T follicular helper cell (primary cell): ENCODE results near the gene OBP2A.
"Not testable (repeated sequence)": the region's sequence is repeated elsewhere in the genome, so short reads cannot be mapped to it uniquely, and the experiment has no call there.

Experiments
- DNase-seq: peaks from one replicate; pipeline ENCODE4 v3.0.0-alpha.2; 2020; ENCODE audit warnings: low read depth
- total RNA-seq, 2 experiments: gene quantifications; one replicate each; lab custom pipeline; 2026; lab: John Stamatoyannopoulos, UW

OBP2A gene, protein sequence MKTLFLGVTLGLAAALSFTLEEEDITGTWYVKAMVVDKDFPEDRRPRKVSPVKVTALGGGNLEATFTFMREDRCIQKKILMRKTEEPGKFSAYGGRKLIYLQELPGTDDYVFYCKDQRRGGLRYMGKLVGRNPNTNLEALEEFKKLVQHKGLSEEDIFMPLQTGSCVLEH
- total RNA-seq = 0 reads per million in 2 experiments

DNA sequence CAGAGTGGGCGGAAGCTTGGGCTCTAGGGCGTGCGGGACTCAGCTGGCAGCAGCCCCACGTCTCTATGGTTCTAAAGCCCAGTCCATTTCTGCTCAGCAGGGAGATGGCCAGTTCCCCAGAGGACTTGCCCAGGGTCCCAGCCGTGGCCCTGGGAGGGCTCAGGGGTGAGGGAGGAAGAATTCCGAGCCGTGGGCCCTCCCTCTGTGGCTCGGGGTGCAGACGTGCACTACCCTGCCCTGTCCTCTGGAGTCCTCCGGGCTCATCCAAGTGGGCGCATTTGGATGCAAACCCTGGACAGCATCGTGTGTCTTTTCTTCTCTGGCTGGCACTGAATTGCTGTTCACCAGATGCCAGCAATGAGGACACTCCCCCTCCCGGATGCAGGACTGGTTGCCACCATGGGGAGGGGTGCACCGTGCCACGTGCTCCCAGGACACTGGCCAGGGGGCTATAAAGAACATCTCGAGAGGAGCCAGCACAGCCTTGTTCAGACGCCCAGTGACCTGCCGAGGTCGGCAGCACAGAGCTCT, at the start of gene OBP2A:
Gene OBP2A, plus strand, starts transcription at position 481 of the 531 bp plus-strand sequence. CDS start 55 bp downstream, outside the sequence.
- DNase-seq = not testable (repeated sequence)

DNA sequence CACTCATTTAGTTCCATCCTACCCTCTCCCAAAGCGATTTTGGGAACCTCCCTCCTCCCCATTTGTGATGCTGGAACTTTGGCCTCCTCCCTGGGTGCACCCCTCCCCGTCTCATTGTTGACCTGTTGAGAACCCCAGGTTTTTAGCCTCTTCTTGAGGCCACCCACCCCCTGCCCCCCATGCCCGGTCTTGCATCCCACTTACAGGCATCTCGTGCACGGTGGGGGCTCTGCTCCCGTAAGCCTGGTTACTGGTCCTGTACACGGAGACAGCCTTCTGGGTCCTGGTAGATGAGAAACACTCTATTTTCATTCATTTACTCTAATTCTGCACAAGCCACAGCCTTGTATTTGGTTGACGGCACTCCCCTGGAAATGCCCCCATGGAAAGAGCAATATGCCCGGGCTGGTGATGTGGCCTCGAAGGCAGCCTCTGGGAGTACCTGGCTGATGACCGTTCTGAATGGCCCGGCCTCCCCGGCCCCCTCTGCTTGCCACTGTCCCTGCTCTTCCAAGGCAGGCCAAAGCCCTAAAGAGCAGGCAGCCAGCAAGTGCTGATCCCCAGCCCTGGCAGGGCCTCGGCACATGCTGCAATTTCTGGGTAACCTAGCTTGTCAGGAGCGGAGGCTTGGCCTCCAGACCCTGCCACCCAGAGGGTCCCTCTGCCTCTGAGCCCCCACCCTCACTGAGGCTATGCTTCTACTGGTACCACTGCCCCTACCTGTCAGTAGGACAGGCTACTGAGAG, 47.4 kb upstream of the OBP2A start:
- no peak for DNase-seq

DNA sequence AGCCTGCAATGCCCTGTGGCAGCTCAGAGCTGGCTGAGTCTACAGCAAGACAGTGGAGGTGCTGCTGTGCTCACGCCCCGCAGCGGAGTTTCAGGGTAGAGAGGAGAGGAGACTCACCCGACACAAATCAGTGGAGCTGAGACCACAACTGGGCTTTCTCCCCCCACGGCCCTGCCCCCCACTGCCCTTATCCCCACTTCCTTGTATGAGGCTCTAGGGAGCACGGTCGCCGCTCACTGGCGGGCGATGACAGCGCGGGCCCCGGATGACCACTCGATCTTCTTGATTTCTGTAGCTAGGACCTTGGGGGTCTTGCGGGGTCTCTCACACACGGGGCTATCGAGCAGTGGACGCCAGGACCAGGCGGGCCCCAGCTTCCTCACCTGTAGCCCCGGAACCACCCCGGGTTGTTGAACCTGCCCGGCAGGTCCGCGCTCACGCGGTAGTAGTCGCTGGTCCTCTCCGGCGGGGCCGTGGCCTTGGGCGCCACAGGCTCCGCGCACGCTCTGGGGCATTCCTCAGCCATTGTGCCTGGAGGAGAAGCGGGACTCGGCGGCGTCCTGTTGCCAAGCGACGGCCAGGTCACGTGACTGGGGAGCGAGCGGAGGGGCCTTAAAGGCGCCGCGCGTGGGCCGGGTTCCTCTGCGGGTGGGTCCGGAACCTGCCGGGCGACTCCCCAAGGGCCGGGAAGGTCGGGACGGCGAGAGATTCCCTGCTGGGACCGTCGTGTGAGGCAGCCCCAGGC, 46.4 kb upstream of the OBP2A start:
- DNase-seq = peak; percentile 88

DNA sequence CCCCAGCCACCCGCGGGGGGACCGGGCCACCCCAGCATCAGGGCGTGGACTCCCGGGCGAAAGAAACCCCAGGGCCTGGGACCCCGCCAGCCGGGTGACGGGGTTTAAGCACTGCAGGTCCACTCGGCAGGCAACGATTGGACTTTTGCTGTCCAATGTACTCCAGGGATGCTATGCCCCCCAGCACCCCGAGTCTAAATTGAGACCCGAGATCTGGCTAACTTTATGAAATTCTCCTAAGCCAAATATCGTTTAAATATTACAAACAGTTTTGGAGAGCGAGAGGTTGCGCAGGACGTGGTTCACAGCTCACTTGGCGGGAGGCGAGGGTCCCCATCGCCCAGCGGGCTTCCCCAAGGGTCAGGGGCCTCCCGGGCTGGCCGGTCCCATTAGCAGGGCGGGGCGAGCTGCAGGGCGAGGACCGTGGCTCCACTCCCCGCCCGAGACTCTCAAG, 45.8 kb upstream of the OBP2A start:
- no peak for DNase-seq

DNA sequence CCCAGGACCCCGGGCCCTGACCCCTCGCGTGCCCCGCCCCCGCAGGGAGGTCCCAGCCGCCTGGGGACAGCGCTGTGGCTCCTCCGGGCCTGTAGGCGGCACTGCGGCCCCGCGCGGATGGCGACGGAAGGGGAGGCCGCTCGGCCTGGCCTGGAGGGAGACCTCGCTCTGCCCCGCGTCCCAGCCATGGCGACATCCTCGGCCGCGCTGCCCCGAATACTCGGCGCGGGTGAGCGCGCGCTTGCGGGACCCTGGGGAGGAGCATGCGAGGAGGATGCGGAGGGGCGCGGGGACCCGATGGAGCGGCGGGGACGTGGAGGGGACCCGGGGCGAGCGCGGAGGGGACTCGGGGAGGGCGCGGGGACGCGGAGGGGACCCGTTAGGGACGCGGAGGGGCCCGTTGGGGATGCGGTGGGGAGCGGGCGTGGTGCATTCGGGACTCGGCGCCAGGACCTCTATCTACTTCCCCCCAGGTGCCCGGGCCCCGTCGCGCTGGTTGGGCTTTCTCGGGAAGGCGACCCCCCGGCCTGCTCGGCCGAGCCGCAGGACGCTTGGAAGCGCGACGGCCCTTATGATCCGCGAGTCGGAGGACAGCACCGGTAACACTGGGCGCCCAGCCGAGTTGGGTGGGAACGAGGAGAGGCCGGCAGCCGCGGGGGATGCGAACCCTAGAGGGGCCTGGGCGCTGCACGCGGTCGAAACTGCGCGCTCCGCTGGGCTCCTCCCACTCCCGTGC, 45.2 kb upstream of the OBP2A start, which contains the start of gene MRPS2:
Gene MRPS2, plus strand, starts transcription at position 158 of the 736 bp plus-strand sequence. Its CDS starts 29 bp downstream, at position 187.
- peak; percentile 69 for DNase-seq

DNA sequence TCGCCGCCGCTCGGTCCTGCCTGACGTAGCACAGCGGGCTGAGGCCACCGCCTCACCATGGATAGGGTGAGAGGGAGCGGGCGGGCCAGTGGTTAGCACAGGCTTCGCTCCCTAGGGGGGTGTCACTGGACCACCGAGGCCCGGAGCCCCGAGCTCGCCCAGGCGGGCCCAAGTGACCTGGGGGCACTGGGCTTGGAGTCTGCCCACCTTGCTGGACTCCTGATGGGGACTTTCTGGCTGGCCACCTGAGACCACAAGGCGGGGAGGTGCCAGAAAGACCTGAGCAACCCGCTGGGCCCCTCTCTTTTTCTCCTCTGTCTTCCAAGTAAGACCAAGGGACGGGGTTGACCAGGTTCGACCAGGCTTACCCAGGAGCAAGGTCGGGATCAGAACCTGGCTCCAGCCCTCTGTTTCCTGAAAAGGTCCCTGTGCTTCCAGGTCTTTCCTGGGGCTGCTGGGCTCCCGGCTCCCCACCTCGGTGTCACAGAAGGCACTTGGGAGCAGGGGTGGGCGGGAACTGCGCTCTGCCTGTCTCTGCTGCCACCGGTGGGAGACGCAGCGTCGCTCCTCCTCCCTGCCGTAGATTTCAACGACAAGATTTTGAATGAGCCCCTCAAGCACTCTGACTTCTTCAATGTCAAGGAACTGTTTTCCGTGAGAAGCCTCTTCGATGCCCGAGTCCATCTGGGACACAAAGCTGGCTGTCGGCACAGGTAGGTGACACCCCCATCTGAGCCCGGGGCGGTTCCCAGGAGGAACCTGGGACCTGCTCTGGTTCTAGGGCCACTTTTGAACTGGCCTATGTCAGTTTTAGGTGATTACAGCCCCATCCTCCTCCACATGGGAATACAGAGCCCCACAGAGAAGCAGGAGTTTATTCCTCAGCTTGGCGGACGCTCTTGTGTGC, 44.4 kb upstream of the OBP2A start:
- no peak for DNase-seq

DNA sequence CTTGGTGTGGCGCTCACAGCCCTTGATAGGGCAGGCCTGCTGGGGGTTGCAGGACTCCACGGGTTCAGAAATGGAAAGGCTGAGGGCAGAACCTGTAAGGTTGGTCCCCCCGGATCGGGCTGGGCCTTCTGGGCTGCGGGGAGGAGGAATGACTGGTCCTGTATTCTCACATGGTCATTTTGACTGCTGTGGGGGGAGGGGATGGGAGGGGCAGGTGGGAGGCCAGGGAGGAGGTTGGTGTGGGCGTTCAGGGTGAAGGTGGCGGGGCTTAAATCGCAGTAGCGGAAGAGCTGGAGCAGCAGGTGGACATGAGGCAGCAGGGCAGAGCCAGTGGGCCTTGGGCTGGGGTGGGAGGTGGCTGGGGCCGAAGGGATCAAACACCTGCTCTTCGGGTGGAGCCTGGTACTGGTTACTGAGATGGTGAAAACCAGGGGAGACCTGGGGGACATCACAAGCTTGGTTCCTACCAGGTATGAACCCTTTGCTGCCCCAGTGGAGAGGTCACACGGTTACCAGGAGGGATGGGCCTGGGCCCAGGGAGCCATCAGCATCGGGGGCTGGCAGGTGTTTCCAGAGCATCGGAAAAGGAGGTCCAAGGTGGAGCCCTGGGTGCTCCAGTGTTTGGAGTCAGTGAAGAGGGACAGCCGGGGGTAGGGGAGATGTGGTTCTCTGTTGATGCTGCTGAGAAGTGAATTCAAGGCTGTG, 43.6 kb upstream of the OBP2A start:
- no peak for DNase-seq

DNA sequence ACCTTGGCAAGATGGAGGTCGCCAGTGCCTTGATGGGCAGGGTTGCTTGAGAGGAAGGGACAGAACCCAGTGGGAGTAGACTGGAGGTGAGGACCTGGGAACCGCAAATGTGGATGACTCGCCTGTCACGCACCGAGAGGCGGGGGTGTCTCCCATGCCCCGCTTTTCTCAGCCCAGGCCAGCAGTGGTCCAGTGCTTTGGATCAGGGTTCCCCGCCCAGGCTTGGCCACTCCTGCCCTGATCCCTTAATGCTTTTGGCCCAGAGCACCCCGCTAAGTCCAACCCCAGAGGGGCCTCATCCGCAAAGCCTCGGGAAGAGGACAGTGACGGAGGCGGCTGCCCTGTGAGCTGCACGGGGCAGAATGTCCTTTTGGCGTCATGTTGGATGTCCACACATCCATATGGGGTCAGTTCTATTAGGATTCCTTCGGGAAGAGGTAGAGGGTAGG, 43.0 kb upstream of the OBP2A start:
- no peak for DNase-seq

DNA sequence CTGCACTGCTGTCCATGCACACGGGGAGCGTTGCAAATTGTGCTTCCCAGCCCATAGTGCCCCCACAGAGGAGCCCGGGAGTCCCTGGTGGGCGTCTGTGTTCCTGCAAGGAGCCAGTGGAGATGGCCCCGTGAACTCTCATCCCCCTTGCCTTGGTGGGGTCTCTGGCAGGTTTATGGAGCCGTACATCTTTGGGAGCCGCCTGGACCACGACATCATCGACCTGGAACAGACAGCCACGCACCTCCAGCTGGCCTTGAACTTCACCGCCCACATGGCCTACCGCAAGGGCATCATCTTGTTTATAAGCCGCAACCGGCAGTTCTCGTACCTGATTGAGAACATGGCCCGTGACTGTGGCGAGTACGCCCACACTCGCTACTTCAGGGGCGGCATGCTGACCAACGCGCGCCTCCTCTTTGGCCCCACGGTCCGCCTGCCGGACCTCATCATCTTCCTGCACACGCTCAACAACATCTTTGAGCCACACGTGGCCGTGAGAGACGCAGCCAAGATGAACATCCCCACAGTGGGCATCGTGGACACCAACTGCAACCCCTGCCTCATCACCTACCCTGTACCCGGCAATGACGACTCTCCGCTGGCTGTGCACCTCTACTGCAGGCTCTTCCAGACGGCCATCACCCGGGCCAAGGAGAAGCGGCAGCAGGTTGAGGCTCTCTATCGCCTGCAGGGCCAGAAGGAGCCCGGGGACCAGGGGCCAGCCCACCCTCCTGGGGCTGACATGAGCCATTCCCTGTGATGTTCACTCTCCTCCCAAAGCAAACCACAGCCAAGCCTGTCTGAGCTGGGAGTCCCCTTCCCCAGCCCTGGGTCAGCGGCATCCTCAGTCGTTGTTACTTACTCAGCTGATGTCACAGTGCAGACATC, 42.3 kb upstream of the OBP2A start:
- DNase-seq = no peak

DNA sequence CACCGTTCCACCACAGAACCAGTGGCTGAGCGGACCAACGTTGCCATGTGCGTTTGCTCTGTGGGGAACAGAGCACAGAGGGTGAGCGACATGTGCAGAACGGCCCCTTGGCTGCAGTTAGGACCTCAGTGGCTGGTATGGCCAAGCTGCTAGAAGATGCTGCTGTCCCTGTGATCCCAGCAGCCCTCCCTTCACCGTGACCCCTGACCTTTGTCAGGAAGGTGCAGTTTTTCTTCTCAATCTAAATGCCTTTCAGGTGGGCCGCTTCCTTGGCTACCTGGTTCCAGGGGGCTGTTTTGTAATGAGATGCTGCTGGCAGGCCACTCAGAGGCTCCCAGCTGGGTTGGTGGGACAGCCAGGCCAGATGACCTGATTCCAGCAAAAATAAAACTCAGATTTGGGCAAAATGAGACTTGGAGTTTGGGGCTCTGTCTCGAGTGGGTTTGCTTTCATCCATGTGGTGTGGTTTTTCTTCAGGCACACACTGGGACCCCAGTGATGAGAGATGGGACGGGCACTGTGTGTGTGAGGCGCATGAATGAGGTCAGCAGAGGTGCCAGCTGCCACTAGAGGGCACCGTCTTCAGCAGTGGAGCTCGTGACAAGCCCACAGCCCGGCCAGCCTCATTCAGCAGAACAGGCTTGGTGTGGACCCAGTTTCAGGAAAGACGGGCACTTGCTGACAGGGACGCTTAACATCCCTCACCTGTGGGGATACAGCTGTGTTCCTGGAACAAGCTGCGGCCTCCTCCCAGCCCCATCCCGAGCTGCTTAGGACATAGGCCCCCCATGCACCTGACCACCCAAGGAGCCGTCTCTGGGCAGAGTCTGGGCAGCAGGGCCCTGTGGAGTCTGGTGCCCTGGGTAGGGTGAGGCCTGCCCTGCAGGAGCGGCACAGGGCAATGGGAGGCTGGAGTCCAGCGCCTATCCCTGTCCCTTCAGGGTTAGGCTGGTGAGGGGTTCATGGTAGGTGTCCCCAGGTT, 41.4 kb upstream of the OBP2A start:
- peak; percentile 33 for DNase-seq

DNA sequence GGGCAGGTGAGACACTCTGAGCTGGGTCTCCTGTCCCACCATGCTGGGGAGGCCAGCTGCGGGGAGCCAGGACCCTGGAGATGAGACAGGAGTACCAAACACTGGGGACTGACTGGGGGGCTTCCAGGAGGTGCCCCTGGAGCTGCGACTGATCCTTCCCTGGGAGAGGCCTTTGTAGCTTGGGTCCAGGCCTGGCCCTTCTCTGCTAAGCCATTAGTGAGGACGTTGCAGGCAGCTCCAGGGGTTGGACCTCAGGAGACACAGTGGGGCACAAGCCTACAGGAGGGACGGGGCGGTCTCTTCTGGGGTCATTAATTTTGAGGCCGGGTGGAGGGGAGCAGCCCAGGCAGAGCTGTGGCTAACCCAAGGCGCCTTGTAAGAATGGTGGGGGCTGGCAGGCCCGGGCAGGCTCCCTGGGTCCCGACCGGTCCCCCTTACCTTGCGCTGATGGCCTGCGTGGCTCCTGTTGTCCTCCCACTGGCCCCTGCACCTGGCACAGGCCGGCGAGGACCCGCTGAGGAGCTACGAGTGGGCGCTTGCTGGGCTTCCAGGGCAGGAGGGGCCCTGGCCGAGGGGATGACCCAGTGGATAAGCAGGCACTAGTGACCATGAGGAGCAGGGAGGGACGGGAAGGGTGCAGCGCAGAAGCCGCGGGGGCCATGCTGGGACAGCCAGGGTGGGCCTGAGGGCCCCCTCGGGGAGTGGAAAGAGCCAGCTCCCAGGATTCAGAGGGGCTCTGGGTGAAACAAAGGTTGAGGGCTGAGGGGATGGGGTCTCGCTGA, 40.3 kb upstream of the OBP2A start:
- no peak for DNase-seq

DNA sequence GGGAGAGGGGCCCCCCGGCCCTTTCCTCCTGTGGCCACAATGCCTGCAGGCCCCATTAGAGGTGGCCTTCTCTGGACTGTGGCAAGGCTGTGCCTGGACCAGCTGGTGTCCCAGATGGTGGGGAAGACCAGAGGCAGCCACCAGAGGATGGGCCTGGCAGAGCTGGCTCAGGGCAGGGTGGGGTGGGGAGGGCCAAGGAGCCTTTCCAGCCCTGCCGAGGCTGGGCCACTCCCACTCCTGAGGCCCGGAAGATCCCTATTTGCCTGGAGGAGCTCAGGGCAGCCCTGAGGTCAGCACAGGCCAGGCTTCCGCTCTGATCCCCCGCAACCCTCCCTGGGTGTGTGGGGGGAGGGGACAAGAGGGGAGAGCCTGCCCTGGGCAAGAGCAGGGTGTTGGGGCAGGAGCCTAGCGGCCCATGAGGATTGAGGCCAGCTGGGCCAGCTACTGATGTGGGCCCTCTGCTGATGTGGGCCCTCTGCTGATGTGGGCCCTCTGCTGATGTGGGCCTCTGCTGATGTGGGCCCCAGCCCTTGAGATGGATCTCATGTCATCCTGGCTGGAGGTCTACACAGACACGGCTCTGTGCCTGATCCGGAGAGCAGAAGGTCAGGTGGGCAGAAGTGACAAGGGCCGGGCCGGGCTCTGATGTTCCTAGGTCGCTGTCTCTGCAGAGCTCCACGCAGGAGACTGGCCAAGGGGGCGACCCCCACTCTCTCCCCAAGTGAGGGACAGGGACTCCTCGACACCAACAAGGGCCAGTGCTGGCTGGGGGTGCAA, 39.4 kb upstream of the OBP2A start:
- no peak for DNase-seq

DNA sequence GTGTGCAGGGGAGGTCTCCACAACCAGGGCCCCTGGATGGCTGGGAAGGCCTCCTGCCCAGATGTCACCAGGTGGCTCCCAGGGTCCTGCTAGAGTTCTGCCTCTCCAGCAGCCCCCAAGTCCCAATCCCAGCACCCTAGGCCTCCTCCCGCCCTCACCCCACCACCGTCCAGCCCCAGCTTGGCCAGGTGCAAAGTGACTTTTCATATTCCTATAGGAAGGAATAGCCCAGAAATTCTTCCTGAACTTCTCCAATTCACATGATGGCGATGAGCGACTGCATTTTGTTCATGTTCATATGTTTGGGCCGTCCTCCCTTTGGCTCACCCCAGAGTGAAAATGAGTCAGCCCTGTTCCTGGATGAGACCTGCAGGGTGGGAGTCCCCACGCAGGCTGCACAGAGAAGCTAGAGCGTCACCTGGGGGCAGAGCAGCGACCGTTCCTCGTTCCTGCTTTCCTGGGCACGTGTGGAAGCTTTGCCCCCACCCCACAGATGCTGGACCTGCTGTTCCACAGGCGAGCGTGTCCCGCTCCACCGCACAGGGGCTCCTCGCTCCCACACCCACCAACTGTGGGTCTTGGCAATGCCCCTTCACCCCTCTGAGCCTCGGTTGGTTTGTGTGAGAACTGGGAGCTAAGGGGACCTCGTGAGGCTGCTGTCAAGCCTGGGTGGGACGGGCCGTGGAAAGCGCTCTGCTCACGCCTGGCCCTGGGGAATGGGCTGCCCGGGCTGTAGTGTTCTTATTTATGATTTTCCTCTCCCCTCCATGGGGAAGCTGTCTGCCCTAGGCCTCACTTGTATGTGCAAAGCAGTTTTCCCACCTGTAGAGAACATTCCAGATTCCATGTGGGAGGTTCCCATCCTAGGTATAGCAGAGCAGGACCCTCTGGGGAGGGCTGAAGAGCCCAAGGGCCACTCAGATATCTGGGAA, 38.6 kb upstream of the OBP2A start:
- no peak for DNase-seq

DNA sequence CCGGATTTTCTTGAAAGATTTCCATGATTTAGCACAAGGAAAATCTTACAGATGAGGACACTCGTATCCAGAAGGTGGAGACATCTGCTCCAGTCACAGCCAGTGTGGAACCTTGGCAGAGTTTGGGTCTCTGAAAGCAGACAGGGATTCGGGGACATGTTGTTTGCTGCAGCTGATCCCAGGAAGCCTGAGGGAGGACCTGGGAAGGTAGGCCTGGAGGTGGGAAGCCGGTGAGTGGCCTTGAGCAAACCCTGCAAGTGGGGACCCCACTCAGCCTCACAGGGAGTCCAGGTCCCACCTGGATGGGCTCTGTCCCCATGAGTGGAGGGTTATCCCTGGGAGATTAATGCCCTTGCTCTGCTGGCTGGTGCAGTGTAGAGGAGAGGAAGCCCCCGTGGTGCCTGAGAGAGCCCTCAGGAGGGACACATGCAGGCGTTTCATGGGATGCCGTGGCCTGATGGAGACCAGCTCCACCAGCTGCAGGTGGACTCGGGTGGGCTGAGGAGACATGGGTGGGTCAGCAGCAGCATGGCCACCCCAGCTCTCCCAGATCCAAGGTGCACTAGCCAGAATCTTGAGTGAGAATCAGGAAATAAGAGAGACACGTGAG, 37.6 kb upstream of the OBP2A start:
- no peak for DNase-seq
